PC-3 (cell line): Measurements from ENCODE around the gene NTM.

Experiments used
- EZH2phosphoT487 ChIP-seq: fragments of 300-600 bp; sonication (generic); IDR thresholded peaks from 2 replicates; pipeline ENCODE4 v1.6.1; 2018; ENCODE audit warnings: mild to moderate bottlenecking, antibody characterized with exemption, low read length, borderline replicate concordance
- TF ChIP-seq, protein P1 (sequence below): fragments of 300-600 bp; sonication (generic); conservative IDR thresholded peaks from 2 replicates; pipeline ENCODE4 v1.5.1; 2017; ENCODE audit warnings: antibody characterized with exemption, low read depth, mild to moderate bottlenecking, low read length

DNA sequence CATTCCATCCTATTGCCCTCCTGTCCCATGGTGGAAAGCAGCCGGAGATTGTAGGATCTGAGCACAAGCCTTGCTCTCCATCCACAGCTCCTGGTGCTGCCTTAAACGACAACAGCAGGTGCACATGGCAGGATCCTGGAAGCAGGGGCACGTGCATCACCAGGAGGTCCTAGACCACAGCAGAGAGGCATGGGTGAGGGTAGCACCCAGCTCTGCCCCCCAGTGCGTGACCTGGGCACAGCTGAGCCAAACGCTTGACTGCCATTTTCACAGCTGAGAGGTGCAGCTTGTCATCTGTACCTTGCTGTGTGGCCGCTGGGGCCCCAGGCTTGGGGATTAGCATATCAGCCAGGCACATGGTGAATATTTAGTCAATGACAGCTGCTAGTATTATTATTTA lies 92.7 kb downstream of the NTM start:
- TF ChIP-seq, protein P1, sequence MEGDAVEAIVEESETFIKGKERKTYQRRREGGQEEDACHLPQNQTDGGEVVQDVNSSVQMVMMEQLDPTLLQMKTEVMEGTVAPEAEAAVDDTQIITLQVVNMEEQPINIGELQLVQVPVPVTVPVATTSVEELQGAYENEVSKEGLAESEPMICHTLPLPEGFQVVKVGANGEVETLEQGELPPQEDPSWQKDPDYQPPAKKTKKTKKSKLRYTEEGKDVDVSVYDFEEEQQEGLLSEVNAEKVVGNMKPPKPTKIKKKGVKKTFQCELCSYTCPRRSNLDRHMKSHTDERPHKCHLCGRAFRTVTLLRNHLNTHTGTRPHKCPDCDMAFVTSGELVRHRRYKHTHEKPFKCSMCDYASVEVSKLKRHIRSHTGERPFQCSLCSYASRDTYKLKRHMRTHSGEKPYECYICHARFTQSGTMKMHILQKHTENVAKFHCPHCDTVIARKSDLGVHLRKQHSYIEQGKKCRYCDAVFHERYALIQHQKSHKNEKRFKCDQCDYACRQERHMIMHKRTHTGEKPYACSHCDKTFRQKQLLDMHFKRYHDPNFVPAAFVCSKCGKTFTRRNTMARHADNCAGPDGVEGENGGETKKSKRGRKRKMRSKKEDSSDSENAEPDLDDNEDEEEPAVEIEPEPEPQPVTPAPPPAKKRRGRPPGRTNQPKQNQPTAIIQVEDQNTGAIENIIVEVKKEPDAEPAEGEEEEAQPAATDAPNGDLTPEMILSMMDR, result no peak
- TF ChIP-seq EZH2phosphoT487, result no peak
